ENCODE results near the gene ACADS. TPM values are rescaled to one million over a fixed set of nuclear protein-coding genes. Genes with fewer than 3 reads are reported as not detected.
A peak's percentile ranks its signal among the peaks of the same experiment; 100 is the strongest.

The ACADS gene
- total RNA-seq, 1 experiment from 2014 or later = 55.0 TPM

DNA sequence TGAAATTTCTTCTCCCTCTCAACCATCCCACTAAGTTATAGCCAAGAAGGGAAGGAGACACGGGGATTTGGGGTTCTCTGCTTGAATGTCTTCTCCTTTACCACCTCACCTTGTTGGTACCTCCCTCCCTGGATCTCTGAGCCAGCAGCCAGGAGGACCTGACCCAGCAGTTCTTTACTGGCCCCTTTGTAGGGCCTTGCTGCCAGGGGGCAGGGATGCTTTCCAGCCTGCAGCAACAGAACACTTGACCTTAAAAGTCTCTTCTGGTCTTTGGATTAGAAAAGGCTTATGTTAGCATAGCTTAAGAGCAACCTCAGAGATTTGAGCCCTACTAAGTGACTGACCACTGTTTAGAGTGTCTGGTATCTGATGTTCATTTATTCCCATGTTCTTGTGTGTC is 28.3 kb upstream of the ACADS start:
- no peak for DNase-seq (ENCODE audit: low read depth)
- in situ Hi-C loops (cut with HindIII; ENCODE audit: low pct_unique_long_range_greater_than_20kb, low sequenced_read_pairs) = no loop called here

GRCh38 chr12:120698665-120699064 is 27.0 kb upstream of the ACADS start:
- in situ Hi-C loops (cut with HindIII; ENCODE audit: low pct_unique_long_range_greater_than_20kb, low sequenced_read_pairs) = no loop called here
- no peak for DNase-seq (ENCODE audit: low read depth)

- no peak for DNase-seq (ENCODE audit: low read depth)
- in situ Hi-C loops (cut with HindIII; ENCODE audit: low pct_unique_long_range_greater_than_20kb, low sequenced_read_pairs) = no loop called here
Measured at GRCh38 chr12:120699553-120699952, 26.1 kb upstream of the ACADS start.

DNA sequence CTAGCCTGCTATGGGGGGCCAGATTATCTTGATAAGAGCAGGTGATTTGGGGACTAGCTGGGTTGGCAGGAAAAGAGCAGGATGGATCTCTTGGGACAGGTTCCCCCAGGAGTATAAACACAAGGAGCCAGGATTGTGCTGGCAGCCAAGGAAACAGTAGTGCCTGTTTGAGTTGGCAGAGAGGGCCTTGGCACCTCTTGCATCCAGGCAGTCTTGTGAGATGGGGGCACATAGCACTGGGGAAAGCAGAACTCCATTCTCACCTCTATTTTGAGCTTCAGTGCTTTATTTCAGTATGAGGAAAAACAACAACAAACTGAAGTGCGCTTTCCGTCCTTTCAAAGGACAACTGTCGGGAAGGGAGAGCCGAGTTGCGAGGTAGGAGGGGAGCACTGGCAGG is 24.7 kb upstream of the ACADS start:
- DNase-seq (ENCODE audit: low read depth) = no peak

DNA sequence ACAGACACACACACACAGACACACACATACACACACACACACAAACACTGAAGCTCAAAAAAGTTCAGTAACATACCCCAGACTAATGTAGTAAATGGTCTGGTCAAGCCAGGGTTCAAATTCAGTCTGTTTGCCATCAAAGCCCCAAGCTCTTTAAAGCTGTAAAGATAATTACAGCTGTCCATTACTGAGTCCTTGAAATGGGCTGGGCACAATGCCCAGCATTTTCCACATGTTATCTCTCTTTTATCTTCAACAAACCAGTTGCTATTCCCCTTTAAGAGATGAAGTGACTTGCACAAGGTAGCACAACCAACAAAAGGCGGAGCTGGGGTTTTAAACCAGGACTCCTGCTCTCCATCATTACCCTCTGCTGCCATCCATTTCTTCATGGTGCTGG is 23.0 kb upstream of the ACADS start:
- in situ Hi-C loops (cut with HindIII; ENCODE audit: low pct_unique_long_range_greater_than_20kb, low sequenced_read_pairs) = no loop called here
- DNase-seq (ENCODE audit: low read depth) = no peak

More for the DNA sequence above, 24.7 kb upstream of the ACADS start:
- in situ Hi-C loops (cut with HindIII; ENCODE audit: low pct_unique_long_range_greater_than_20kb, low sequenced_read_pairs) = no loop called here

DNA sequence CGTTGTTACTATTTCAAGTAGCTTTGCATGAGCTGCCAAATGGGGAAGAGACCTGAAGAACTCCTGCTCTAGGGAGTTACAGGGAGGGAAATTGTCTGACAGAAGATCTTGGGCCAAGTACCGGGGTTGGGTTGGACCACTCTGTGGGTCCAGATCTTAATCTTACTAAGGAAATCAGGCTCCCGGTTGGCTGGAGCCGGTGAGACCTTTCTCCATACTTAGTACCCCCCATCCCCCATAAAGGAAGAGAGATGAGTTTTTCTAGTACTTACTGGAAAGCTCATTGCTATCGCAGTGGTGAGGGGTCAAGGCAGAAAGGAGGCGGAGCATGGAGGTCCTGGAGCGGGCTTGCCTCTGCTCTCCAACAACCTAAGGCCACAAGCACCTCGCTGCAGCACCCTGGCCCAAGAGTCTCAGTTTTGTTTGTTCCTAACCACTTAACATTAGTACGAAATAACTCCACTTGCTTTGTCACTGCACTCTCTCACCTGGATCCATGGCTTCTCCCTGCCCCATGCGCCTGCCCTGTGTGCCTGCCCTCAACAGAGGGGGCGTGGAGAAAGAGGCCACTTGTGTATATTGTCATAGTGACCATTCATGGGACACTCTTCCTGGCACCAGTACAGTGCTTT is 22.2 kb upstream of the ACADS start:
- DNase-seq (ENCODE audit: low read depth) = no peak
- in situ Hi-C loops (cut with HindIII; ENCODE audit: low pct_unique_long_range_greater_than_20kb, low sequenced_read_pairs) = no loop called here

DNA sequence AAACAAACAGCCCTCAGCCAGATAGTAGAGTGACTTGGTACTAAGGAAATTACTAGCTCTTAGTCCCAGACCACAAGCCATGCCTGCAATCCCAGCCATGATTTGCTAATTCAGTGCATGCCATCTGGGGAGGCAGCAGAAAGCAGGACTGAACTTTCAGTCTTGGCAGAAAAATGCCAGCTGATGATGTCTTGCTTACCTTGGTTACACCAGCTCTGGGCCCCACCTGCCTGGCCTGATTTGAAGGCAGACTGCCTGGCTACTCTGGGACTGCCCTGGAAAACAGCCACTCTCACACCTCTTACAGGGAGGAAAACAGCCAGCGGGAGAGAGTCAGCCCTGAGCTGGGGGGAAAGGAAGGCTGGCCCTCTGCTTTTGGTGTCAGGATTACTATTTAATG is 20.0 kb upstream of the ACADS start:
- no peak for DNase-seq (ENCODE audit: low read depth)
- in situ Hi-C loops (cut with HindIII; ENCODE audit: low pct_unique_long_range_greater_than_20kb, low sequenced_read_pairs) = no loop called here

- in situ Hi-C loops (cut with HindIII; ENCODE audit: low pct_unique_long_range_greater_than_20kb, low sequenced_read_pairs) = no loop called here
- DNase-seq (ENCODE audit: low read depth) = no peak
Measured at GRCh38 chr12:120706029-120706428, 19.6 kb upstream of the ACADS start.

DNA sequence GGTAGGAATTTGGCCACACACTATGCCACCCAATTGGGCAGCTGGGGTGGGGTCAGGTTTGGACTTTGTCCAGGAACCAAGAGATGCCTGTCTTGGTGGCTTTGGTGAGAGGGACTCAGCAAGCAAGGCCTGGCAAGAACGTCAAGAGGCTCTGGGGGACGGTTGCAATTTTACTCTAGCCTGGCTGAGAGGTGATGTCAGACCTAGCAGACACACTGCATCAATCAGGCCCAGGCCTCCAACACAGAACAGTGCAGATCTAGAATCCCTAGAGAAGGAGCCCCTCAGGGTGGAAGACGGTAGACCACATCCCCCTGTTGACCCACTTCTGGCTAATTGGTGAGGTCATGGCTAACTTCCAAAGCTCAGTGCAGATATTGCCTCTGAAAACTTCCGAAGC is 17.0 kb upstream of the ACADS start:
- in situ Hi-C loops (cut with HindIII; ENCODE audit: low pct_unique_long_range_greater_than_20kb, low sequenced_read_pairs) = no loop called here
- DNase-seq (ENCODE audit: low read depth) = no peak

- DNase-seq (ENCODE audit: low read depth) = peak; percentile 68
- in situ Hi-C loops (cut with HindIII; ENCODE audit: low pct_unique_long_range_greater_than_20kb, low sequenced_read_pairs) = no loop called here
Measured at GRCh38 chr12:120710031-120710804, 15.4 kb upstream of the ACADS start, which contains the start of gene UNC119B. TSS of gene UNC119B (plus strand) at chr12:120710458. CDS start at chr12:120710475, 17 bp downstream.

DNA sequence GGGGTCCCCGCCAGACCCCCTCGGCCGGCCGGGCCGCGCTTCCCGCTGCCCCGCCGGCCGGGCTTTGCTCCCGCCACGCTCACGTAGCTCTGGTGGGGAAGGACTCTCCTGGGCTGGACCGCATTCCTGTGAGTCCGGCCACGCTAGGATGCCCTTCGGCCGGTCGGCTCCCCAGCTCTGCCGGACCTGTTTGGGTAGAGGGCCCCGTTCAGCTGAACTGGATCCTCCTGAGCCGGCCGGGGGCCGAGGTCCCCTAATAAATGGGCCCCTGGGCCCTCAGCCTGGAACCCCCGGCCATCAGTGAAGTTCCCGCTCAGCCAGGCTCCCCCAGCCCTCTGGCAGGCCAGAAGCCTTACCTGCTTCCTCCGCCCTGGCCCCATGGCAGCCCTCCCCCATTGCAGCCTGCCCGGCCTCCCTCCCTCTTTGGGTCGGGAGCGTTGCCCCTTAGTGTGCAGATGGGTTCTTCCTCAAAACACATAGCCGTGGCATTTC is 14.8 kb upstream of the ACADS start:
- in situ Hi-C loops (cut with HindIII; ENCODE audit: low pct_unique_long_range_greater_than_20kb, low sequenced_read_pairs) = no loop called here
- DNase-seq (ENCODE audit: low read depth) = peak; percentile 30

- in situ Hi-C loops (cut with HindIII; ENCODE audit: low pct_unique_long_range_greater_than_20kb, low sequenced_read_pairs) = no loop called here
- DNase-seq (ENCODE audit: low read depth) = no peak
Measured at GRCh38 chr12:120711411-120711810, 14.2 kb upstream of the ACADS start.

- DNase-seq (ENCODE audit: low read depth) = no peak
- in situ Hi-C loops (cut with HindIII; ENCODE audit: low pct_unique_long_range_greater_than_20kb, low sequenced_read_pairs) = no loop called here
Measured at GRCh38 chr12:120712610-120713009, 13.0 kb upstream of the ACADS start.

GRCh38 chr12:120713861-120714482 is 11.7 kb upstream of the ACADS start:
- in situ Hi-C loops (cut with HindIII; ENCODE audit: low pct_unique_long_range_greater_than_20kb, low sequenced_read_pairs) = no loop called here
- peak; percentile 45 for DNase-seq (ENCODE audit: low read depth)

- in situ Hi-C loops (cut with HindIII; ENCODE audit: low pct_unique_long_range_greater_than_20kb, low sequenced_read_pairs) = no loop called here
- DNase-seq (ENCODE audit: low read depth) = no peak
Measured at GRCh38 chr12:120718055-120718454, 7.6 kb upstream of the ACADS start.

GRCh38 chr12:120719072-120719471 is 6.6 kb upstream of the ACADS start:
- in situ Hi-C loops (cut with HindIII; ENCODE audit: low pct_unique_long_range_greater_than_20kb, low sequenced_read_pairs) = no loop called here

DNA sequence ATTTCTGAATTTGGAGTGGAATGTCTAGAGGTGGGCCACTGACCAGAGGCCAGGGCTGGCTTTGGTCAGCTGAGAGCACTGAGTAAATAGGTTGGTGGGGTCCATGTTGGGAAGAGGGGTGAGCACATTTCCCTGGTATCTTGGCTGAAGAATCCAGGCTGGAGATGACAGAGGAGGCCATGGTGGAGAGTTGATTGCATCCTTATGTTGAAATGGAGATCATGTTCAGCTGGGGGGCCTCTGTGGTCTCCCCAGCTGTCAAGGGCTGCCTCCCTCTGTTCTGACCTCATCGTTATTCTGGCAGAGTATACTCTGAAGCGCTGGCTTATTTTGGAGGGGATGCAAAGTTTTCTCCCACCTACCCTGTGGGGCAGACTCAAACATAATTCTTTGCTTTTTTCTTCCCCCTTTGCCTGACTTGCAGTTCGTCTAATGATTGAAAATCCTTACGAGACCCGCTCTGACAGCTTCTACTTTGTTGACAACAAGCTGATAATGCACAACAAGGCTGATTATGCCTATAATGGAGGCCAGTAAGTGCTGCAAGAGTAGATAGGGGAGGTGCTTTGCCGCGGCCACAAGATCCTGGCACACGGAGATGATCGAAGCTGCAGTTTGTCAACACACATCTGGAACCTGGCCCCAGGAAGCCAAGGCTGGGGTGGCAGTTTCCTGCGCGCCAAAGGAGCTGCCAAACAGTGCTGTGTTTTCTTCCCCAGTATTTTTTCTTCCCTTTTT is 6.0 kb upstream of the ACADS start:
- in situ Hi-C loops (cut with HindIII; ENCODE audit: low pct_unique_long_range_greater_than_20kb, low sequenced_read_pairs) = no loop called here
- no peak for DNase-seq (ENCODE audit: low read depth)

More at GRCh38 chr12:120719072-120719471, 6.6 kb upstream of the ACADS start:
- DNase-seq (ENCODE audit: low read depth) = peak; percentile 56

- in situ Hi-C loops (cut with HindIII; ENCODE audit: low pct_unique_long_range_greater_than_20kb, low sequenced_read_pairs) = no loop called here
Measured at GRCh38 chr12:120720234-120720986, 5.2 kb upstream of the ACADS start.

More at GRCh38 chr12:120720234-120720986, 5.2 kb upstream of the ACADS start:
- DNase-seq (ENCODE audit: low read depth) = peak; percentile 49
